Measurements from ENCODE around the gene TCERG1L.

The TCERG1L gene

DNA sequence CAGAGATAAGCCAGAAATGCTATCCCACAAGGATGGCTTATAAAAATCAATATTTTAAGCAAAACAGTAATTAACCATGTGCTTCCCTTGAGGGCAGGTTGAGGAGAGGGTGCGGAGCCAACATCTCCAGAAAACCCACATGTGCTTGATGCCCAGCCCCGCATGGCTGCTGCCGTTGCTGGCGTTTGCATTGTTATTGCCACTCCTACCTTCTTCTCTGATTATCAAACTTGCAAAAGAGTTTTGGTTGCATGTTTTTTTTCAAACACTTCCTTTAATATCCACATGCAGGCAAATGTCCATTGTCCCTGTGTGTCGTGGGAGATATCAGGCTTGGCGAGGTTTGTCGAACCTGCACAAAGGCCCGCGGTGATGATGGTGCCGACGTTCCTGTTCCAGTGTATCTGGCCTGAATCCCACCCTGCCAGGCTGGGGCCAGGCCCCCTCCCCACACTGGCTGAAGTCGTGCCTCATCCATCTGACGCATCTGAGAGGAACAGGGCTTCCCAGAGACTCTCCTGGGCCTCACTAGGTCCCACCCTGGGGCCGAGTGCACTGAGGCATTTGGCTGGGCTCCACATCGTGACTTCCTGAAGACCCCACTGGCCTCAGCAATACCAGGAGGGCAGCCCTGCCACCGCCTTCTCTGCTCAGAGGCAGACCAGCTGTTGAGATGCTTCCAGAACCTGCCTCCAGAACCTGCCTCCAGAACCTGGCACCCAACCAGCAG is 40.9 kb downstream of the TCERG1L start:
- no peak for DNase-seq

DNA sequence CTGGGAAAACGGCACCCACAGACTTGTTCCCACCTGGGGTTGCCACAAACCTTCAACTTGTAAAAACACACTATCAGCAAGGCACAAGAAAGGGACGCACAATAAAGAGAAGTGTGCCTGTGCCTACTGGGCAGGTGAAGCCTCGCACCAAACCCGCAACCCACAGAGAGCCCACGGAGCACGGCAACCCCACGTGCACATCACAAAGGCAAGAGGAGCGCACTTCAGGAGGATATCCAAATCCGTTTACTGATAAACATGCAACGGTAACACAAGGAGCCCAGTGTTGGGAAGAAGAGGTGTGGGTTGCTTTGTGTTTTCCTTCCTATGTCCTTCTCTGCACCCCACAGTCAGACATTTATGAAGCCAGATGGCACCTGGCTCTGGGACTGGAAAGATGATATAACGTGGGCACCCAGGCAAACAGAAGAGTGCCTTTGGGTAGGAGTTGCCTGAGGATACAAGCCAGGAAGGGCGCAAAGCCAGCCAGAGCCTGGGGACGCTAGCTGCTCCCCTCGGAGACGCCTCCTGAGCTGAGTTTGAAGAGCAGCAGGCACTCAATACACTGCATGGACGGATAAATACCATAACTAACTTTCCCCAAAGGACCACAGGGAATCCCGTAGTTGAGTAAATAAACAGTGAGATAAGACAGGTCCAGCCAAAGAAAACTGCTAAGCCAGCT is 41.6 kb downstream of the TCERG1L start:
- DNase-seq, result no peak

DNA sequence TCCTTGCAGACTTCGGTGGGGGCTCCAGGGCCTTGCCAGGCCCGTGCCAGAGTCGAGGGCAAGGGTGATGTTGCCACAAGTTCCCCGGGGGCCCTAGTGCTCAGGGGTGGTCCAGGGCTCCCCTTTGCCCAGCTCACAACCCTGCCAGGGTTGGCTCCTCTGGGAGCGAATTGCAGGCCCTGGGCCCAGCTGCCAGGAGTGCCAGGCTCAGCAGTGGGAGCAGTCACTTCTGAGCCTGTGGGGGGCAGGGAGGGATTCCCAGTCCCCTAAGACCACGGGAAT is 43.8 kb downstream of the TCERG1L start:
- no peak for DNase-seq

DNA sequence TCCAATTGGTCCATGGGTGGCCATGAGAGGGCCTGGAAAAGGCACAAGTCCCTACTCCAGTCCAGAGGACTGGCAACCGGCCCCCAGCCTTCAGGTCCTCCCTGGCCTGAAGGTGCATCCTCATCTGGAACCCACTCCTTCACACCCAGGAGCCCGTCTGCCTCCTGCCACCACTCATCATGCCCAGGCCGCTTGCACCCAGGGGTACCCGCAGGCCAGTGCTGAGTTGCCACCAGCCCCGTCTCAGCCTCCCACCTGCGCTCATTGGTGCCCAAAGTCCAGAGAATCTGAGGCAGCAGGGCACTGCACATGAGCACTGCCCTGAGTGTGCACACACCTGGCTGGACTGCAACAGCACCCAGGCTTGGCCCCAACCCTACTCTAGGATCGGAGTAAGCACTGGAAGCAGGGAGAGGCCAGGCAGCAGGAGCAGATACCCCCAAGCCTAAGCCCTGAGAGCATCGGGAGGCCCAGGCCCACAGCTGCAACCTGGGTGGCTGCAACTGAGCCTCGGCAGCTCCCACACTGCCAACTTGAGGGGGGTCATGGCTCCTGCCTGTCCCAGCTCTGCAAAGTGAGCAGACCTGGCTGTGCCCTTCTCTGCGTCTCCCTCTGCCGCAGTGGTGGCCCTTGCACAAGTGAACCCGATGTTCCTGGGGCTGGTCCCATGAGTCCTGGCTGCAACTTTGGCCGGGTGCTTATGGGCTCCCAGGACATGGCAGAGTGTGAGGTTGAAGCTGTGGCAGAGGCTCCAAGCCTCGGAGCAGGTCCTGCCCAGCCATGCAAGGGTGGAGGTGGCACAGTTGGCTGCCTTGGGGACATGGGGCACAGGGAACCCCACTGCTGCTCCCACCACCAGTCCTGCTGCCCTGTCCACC is 44.3 kb downstream of the TCERG1L start:
- no peak for DNase-seq

DNA sequence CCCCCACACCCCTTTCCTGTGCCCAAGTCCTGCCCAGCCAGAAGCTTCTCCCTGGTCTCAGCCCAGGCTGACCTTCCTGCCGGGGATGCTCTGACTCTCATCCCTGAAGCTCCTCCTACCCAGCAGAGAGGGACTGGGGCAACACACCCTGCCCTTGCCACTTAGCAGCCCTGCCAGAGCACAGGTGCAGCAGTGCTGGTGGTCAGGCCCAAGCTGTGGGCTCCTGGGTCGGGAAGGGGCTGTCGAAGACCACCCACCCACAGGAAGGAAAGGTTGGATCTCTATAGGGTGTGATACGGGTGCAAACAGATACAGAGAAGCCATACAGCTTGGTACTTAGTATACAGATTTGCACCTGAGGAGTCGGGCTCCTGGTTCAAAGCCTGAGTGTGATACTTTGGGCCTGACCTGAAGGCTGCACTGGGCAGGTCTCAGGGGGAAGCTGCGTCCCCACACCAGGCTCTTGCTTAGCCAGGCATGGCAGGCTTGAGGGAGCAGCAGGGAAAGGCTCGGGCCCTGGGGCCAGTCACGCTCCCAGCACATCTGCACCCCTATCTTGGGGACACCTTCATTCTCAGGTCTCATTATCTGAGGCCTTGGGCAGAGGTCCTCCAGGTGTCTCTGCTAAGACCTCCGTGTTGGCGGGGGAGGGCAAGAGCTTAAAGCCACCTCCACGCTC is 47.3 kb downstream of the TCERG1L start:
- no peak for DNase-seq

DNA sequence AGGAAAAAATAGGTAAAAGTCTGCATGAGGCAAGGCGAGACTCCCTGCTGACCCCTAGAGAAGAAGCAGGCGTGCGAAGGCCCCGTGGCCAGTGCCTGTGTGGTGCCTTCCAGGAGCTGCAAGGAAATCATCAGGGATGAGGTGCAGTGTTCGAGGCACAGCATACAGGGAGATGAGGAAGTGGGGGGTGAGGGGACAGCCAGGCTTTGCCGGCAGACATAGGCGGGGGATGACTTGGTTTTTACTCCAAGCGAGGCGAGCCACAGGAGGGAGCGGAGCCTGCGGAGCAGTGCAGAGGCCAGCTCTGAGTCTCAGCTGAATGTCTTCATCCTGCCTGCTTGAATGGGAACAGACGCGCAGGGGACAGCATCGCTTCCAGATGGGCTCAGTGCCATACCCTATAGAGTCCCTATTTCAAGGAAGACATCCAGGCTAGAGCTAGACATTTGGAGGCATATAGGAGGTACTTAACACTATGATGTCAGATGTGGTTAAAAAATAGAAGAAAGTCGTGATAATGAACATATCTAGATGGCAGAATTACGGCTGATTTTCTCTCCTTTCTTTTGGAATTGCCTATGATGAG is 49.5 kb downstream of the TCERG1L start:
- DNase-seq, result no peak

DNA sequence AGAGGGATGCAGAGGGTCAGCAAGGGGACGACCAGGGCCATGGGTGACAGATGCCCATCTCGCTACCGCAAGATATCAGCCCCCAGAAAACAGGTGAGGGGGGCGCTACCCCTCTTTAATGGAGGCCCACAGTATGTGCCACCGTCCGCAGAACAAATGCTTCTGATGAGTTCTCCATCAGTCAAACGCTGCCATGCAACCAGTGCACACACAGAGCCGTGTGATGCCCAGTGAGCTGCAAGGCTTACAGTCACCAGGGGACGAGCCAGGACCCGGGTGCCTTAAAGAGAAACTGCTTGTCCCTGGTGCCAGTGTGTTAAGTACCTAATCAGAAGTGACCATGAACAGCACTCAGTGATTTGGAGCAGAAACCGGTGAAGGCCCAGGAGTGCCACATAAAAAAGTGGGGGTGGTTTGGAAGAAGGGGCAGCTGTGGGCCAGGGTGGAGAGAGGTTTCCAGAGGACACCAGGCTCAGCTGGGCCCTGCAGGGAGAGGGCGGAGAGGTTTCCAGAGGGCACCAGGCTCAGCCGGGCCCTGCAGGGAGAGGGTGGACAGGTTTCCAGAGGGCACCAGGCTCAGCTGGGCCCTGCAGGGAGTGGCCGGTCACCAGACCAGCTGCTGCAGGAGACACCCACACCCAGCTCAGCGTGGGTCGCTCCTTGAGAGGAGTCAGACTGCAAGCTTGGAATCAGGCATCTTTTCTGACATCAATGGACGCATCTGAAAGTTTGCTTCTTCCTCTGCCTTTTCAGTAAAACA is 50.9 kb downstream of the TCERG1L start:
- DNase-seq, result no peak

DNA sequence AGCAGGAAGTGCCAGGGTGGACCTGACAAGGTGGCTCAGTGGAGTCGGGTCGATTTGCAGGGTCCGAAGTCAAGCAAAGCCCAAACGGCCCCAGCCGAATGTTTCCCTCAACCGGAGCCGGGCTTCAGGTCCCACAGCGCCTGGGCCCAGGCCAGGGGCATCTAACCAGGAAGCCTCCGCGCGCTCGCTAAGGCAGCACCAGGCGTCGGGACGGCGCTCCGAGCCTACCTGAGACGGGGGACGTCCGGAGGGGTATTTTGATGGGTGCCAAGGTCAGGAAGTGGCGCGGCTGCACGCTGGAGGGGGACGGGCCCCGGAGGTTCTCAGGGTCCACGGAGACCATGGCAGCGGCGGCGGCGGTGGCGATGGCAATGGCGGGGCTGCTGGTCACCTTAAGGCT is 51.5 kb downstream of the TCERG1L start:
- no peak for DNase-seq

DNA sequence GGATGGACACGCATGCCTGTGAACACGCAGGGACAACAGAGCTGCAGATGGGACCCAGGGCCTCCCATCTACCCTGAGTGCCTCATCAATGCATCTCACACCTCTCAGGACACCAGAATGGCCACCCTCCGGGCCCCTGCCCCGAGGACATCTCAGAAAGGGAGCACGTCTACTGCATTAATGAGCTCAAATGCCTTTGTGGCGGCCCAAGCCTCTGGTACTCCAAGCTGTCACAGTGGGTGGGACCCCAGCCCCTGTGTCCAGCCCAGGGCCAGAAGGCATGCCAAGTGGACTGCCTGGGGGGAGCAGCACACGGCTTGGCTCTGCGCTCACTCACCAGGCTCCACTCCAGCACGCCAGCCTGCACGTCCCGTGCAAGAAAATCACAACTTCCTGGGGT is 52.0 kb downstream of the TCERG1L start:
- DNase-seq, result no peak

DNA sequence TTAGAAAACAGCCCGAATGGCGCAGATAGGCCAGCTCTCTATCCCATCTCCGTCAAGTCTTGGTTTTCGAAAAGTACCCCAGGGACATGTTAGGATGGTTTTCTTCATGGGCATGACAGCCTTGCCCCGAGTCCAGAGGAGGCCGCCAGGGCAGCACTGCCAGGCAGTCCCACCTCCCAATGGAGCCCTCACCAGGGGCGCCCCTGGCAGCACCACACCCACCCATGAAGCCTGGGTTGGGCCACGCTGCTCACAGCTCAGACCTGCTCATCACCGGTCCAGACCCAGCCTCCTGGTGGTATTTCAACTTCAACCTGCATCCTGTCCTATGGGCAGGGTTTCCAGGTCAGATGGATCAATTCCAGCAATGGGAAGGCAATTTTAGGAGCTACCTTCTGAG is 53.3 kb downstream of the TCERG1L start:
- no peak for DNase-seq

DNA sequence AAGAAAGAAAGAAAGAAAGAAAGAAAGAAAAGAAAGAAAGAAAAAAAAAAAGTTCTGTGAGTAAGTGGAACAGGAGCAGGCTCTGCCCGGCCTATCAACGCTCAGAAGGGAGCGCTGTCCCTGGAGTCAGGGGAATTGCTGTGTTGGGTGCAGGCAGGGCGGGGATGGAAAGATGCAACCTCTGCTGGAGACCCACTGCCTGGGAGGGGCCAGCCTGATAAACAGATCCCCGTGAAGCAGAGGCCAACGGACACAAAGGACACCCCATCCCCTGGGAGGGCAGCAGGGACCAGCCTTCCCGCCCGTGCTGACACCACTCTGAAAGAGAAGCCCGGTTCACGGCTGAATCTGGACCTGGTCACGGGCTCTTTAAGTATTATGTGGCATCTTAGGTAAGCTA is 54.5 kb downstream of the TCERG1L start:
- DNase-seq, result no peak

DNA sequence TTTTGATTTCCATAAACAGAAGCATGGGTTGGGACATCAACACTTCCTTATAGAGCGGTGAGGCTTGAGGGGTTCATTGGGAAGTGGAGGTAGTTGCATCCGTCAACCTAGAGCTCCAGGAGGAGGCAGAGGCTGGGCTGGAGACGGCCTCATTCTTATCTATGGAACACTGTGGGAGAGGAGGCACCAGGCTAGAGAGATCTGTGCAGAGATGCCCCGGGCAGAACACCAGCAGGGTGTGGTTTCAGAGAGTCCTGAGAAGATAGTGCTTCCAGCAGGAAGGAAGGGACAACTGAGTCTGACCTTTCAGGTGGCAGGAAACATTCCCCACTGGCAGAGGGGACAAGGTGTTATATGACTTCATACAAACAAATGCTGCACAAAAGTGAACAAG is 56.7 kb downstream of the TCERG1L start:
- DNase-seq, result no peak

DNA sequence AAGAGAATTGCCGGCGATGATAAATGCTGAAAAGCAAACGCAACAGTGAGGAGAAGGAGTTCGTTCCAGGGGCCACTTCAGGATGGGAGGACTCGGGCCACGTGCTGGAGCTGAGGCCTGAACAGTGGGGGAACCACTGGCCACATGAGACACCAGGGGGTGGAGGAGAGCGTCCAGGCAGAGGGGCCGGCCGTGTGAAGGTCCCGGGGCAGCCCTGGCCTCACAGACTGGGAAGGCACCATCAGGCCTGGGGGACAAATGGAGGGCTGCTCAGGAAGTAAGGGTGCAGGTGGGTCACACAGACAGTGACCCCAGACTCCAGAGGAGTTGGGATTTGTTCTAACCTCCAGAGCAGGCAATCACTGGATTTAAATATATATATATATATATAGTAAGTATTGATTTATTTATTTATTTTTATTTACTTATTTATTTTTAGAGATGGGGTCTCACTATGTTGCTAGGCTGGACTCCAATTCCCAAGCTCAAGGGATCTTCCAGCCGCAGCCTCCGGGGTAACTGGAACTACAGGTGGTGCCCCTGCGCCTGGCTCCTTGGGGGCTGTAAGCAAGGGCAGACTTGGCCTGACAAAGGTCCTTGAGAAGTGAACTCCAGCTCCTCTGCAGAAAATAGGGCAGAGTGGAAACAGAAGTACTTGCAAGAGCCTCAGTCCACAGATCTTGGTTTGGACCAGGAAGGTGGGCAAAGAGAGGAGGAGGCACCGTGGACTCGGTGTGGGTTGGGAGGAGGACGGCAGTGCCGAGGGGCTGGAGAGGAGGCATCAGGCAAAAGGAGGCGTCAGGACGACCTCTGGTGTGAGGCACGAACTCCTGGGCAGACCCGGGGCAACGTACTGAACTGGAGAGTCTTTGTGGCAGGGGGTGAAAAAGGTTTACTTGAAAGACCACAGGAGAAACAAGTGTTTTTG is 57.3 kb downstream of the TCERG1L start:
- DNase-seq, result no peak

DNA sequence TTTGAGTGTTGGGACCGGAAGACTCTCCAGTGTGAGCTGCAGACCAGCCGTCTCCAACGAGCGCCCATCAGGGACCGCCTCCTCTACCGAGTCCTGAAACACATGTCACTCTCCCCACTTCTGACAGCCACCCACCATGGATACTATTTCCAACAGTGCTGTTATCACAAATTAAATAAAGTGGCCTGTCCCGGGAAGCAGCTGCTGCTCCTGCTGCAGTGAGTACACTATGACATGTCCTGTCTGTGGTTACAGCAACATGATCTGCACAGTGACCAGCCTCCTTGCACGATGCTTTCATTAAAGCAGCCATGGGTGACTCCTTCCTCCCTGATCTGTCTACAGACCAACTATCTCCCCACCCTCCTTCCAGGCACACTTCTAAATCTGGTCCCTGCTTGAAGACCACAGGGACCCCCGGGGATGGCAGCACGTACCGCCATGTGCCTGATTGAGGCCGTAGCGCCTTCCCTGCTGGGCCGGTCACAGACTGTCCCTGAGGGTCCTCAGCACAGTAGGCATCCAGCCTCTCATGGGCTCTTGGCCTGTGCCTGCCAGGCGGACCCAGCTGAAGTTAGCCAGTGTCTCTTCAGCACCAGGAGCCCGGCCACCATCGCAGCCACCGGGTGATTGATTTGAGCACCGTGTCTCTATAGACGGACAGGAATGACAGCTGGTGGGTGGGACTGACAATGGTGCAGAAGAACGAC is 58.8 kb downstream of the TCERG1L start:
- DNase-seq, result no peak

DNA sequence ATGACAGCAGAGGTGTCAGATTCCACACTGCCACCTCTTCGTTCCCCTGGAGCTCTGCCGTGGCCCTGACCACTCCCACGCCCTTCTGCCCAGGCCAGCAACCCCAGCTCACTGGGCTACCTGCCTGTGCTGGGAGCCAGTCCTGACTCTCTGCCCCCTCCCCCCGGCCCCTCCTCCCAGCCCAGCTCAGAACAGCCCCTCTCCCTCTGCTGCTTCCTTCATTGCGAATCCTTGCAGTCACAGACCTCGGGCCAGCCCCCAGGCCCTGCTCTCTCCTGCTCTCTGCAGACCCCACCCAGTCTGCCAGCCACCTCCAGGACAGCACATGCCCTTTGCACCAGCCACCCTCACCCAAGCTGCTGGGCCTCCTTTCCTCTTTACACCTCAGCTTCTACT is 60.4 kb downstream of the TCERG1L start:
- no peak for DNase-seq

DNA sequence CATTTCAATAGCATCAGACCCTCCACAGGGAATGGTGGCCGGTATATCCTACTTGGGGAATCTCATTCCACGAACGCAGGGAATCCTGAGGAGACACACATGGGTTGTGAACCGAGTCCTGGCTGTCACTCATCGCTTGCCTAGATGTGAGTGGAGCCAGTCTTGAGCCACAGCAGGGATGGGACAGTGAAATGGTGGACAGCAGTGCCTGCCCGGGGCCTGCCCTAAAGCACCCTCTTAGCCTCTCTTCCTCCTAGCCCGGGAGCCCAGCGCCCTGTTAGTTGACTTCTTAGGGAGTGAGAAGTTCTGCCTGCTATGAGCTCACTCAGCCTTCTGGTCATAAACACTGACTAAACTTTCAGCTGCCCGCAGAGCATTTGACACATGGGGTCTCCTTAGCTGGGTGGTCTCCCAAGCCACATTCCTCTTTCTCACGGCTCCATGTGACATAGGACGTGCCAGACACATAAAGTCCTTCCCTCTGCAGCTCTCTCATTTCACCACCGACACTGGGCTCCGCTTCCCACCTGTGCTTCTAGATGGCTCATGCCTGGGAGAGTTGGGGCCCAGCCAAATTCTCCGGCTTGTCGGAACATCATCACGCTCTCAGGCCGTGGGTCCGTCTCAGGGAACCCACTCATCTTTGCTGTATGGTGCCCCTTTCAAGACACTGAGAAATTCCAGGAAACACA is 60.9 kb downstream of the TCERG1L start:
- no peak for DNase-seq

DNA sequence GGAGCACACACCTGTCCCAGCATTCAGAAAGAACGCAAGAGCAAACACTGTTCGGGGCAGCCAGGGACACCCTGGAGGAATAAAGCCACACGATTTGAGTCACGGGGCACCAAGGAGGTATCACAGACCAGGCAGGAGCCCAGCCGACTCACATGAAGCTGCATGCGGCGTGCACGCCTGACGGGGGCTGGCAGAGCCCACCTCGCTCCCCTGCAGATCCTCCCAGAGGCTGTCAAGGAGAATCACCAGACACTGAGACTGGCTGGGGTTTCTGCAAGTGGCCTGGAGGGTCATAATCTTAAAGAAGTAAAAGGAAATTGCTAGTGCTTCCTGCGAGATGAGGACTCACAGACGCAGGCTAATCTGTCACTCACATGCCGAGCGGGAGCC is 61.6 kb downstream of the TCERG1L start:
- DNase-seq, result no peak

DNA sequence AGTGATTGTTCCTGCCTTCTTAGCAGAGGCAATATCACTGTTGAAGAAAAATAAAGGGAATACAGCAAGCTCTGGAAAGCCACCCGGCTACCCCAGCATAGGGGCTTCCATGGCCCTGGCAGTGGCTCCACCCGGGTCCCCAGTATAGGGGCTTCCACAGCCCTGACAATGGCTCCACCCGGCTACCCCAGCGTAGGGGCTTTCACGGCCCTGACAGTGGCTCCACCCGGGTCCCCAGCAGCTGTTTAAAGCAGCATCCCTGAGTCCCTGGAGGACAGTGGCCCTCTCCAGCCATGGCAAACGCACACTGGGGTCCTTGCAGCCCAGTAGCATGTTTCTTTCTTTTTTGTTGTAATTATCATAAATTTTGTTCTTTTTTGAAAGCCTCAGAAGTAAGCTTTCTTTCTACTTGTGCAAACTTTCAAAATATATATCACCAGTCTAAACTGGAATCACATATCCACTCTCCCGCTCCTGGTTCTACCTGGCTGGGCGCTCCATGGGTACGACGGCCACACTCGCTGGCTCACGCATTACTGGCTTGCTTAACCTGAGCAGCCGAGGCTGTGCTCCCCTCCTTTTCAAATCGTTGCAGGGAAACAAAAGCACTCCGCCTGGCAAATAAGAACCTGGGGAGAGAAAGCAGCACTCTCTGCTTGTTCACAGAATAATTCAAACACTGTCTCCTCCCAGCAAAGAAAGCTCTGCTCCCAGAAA is 62.1 kb downstream of the TCERG1L start:
- DNase-seq, result no peak

Data from stimulated activated CD4-positive, alpha-beta T cell treated with anti-CD3 and anti-CD28 coated beads, Interleukin-15, amount 100 ng/mL, for 24 hours (primary cell).